Renal pelvis (tissue), 4 donors: ENCODE results near the gene LLGL1. TPM values are rescaled to one million over a fixed set of nuclear protein-coding genes. Genes with fewer than 3 reads are reported as not detected.

ENCODE experiments used
- DNase-seq: peaks from one replicate; pipeline ENCODE4 v3.0.0-alpha.2; 2013
- polyA plus RNA-seq, 3 donors: library from polyadenylated mRNA; unstranded; fragments of 120-200 nt; gene quantifications; one replicate each; pipeline ENCODE4 v1.2.1, GENCODE V29; 2013; ENCODE audit not compliant: insufficient read length in 3 of 3

Gene LLGL1
- polyA plus RNA-seq, 3 donors, result 31.3 to 40.5 (median 39.5) TPM

DNA sequence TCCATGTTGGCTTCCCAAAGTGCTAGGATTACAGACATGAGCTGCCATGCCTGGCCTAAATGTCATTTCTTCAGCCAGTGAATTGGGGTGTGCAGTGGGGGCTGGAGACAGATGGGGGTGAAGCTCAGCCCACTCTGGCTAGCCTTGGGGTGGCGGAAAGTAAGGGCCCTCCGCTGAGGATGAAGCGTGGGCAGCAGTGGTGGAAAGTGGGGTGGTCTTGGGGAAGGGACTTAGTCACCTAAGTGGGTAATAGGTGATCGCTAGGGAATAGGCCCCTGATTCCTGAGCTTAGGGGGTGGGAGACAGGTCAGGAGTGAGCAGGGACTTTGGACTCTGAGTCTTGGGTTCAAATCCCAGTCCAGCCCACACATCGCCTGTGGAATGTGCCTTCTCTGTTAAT lies 2.2 kb downstream of the LLGL1 start:
- no peak for DNase-seq

GRCh38 chr17:18228176-18228682 lies 2.8 kb downstream of the LLGL1 start:
- DNase-seq, result no peak

GRCh38 chr17:18229254-18229653 lies 3.8 kb downstream of the LLGL1 start:
- no peak for DNase-seq

GRCh38 chr17:18229771-18230170 lies 4.3 kb downstream of the LLGL1 start:
- DNase-seq, result no peak

GRCh38 chr17:18230288-18231141 lies 5.1 kb downstream of the LLGL1 start:
- no peak for DNase-seq

DNA sequence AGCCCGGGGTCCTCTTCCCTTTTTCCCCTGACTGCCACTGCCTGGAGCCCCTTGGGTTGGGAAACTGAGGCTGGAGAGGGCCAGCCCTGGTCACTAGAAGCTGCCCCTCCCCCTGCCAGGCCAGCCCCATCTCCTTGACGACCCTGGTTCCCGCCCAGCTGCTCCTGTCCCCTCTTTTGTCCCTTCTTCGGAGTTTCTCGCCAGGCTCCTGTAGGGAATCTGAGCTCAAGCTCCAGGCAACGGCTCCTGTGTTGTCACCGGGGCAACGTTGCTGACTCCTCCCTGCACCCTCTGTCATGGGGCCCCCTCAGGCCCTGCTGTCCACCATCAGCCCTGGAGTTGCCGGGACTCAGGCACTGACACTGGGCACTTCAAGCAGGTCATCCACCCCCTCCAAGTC lies 5.7 kb downstream of the LLGL1 start:
- no peak for DNase-seq

- DNase-seq, result no peak
These were observed 8.5 kb downstream of the LLGL1 start for GRCh38 chr17:18233803-18234518.

- DNase-seq, result no peak
These were observed 9.5 kb downstream of the LLGL1 start for GRCh38 chr17:18234853-18235380.

- no peak for DNase-seq
These were observed 10.4 kb downstream of the LLGL1 start for GRCh38 chr17:18235743-18236256.

DNA sequence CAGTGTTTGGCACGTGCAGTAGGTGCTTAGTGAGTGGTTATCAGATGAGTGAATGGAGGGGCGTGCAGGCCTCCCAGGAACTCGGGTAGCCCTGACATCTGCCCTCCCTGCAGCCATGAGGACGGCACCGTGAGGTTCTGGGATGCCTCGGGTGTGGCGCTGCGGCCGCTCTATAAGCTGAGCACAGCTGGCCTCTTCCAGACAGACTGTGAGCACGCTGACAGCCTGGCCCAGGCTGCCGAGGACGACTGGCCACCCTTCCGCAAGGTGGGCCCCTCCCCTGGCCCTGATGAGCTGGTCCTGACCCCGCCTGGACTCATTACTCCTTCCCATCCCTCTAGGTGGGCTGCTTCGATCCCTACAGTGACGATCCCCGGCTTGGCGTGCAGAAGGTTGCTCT lies 11.1 kb downstream of the LLGL1 start:
- no peak for DNase-seq

GRCh38 chr17:18237461-18237860 lies 12.0 kb downstream of the LLGL1 start:
- no peak for DNase-seq

DNA sequence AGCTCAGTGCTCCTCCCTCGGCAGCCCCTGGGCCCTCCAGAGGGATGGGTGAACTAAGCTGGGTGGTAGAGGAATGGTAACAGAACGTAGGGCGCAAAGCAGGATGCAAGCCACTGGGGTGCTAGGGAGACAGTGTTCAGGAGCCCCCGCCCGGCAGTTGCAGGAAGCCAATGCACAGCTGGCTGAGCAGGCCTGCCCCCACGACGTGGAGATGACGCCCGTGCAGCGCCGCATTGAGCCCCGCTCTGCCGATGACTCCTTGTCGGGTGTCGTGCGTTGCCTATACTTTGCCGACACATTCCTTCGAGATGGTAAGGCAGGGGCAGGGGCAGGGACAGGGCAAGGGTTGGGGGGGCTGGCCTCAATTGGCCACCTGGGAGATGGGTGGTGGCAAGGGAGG lies 12.9 kb downstream of the LLGL1 start:
- no peak for DNase-seq

DNA sequence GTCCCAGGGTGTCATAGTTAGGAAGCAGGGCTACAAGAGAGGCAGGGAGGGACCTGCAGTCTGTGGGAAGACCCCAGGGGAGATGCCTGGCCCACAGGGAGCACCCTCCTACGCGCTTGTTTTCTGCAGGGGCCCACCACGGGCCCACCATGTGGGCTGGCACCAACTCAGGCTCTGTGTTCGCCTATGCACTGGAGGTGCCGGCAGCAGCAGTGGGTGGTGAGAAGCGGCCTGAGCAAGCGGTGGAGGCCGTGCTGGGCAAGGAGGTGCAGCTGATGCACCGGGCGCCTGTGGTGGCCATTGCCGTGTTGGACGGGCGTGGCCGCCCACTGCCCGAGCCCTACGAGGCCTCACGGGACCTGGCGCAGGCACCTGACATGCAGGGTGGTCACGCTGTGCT lies 15.0 kb downstream of the LLGL1 start:
- no peak for DNase-seq

DNA sequence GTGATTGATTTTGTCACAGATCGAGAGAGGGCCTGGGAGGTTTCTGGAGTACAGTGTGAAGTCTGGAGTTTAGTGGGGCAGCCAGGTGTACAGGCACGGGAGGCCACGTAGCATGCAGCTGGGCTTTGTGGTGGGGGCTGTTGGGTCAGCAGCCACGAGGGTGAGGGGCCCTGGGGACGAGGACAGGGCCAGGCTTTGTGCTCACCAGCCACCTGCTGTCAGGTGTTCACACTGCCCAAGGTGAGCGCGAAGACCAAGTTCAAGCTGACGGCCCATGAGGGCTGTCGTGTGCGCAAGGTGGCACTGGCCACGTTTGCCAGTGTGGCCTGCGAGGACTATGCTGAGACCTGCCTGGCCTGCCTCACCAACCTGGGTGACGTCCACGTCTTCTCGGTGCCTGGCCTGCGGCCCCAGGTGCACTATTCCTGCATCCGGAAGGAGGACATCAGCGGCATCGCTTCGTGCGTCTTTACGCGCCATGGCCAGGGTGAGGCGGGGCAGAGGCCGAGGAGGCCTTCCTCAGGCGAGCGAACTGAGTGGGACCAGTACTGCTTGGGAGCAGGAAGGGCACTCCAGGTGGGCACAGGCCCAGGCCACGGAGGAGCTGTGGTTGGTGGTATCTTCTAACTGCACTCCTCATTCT lies 15.9 kb downstream of the LLGL1 start:
- no peak for DNase-seq

GRCh38 chr17:18245038-18245776 lies 19.8 kb downstream of the LLGL1 start:
- DNase-seq, result no peak

DNA sequence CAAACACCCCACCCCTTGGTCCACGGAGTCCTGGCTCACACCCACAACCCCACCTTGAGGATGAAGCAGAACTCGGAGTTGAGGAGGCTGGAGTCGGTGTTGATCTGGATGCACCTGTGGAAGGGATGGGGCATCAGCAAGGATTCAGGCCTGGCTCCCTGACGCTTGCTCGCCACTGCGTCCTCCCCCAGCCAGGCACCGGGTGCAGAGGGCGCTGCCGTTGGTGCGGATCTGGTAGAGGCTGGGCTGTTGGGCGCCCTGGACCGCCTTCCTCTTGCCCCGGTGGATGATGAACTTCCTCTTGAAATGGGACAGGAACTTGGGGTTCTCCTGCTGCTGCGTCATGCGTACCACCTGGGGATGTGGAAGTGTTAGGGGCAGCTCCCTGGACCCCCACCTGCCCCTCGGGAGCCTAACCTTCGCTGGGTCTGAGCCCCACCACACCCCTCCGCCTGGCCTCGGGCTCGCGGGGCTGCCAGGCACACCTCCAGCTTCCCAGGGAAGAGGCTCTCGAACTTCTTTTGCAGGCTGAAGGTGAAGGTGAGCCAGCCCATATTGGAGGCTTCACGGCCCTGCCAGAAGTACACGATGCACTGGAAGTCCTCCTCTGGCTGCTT lies 20.8 kb downstream of the LLGL1 start:
- DNase-seq, result no peak

DNA sequence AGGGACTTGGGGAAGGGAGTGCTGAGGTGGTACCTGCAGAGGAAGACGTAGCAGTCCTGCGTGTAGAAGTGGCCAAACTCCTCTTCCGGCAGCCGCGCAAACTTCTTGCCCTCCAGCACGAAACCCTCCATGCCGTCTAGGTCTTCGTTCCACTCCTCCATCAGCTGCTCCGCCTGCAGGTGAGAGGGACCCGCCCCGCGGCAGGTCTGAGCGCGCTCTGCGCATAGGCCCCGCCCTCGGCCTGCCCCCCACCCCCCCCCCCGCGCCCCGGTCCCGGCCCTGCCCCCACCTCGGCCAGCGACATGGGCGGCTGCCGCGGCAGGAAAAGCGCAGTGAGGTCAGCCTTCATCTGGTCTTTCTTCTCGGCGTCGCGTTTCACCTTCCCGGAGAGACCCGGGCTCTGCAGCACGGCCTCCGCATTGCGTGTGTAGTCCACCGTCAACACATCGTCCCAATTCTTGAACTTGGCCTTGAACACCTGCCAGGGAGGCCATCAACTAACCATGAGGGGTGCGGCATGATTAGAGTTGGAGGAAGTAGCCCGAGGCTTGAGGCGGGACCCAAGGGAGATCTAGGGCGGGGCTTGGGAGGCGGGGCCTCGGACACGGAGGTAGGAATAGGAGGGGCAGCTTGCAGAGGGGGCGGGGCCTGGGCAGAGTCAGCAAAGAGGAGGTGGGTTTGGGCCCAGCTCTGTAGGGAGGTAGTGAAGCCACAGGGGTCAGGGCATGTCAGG lies 21.6 kb downstream of the LLGL1 start:
- peak; percentile 73 for DNase-seq

DNA sequence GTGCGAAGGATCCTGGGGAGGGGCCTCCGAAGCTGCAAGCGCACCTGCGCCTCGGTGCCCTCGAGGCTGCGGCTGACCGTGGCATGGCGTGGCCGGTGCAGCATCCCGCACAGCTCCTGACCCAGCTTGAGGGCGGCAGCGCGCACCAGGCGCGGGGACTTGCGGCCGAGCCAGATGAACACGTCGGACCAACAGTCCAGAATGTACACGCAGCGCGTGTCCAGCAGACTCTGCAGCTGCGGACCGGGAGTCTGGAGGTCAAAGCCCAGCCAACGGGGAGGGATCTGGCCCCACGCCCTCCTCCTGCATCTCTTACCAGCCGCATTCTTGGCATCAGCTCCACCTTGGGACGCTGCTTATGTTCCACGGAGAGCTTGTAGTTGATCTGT lies 22.2 kb downstream of the LLGL1 start:
- no peak for DNase-seq

GRCh38 chr17:18248300-18248731 lies 22.9 kb downstream of the LLGL1 start:
- DNase-seq, result peak; percentile 72

DNA sequence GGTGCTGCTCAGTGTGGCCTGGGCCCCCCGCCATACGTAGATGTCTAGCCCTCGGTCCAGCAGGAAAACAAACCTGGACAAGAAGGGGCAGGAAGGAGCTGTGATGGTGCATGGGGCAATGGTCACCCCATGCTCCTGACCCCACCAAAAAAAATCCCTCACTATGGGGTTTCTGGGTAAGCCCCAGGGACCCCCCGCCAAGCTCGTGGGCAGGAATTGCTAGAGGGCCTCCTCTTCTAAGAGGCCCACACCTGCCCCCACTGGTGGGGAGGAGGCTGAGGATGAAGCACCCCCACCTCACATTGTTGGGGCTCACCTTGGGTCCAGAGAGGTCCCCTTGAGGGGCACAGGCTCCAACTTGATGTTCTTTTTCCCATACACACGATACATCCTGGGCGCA lies 23.4 kb downstream of the LLGL1 start:
- DNase-seq, result no peak
